Measurements from ENCODE around the gene C3orf52. TPM values are rescaled to one million over a fixed set of nuclear protein-coding genes. Genes with fewer than 3 reads are reported as not detected.

Gene C3orf52
- total RNA-seq, 2 donors from 2014 or later: 8.6 to 11.0 TPM

- TF ChIP-seq CTCF (IDR thresholded peaks at IDR 0.05) (no peak), POLR2AphosphoS5 (IDR thresholded peaks at IDR 0.05) (no peak), POLR2A (IDR thresholded peaks at IDR 0.05) (no peak)
- H3K36me3 ChIP-seq: no peaks in the 10 kb centered on the region
- no peaks in the 10 kb centered on the region for H3K27me3 ChIP-seq (replicated peaks; ENCODE audit: insufficient read depth)
- no peak overlapping the region for H3K27ac ChIP-seq
- H3K4me3 ChIP-seq: no peak overlapping the region
- no peaks in the 10 kb centered on the region for H3K4me1 ChIP-seq (replicated peaks)
- intact Hi-C loops (cut with DNase I): loop anchor here (10.0 kb wide), 1 partner anchor 419 kb away; no protein-coding TSS in a partner anchor
- 87% methylated on average over 6 of the region's 6 CpGs for WGBS
- no peak for DNase-seq (ENCODE audit: low spot score)
- H3K9me3 ChIP-seq: no peaks in the 10 kb centered on the region
Observed at GRCh38 chr3:112115806-112116383, 29.7 kb downstream of the C3orf52 start.

GRCh38 chr3:112116748-112117186 is 30.6 kb downstream of the C3orf52 start:
- Histone ChIP-seq H3K4me3 (no peak overlapping the region), H3K9me3 (no peaks in the 10 kb centered on the region), H3K27me3 (replicated peaks; ENCODE audit: insufficient read depth) (no peaks in the 10 kb centered on the region), H3K4me1 (replicated peaks) (no peaks in the 10 kb centered on the region), H3K27ac (no peak overlapping the region), H3K36me3 (no peaks in the 10 kb centered on the region)
- DNase-seq (ENCODE audit: low spot score): no peak
- WGBS: 76% methylated on average over 13 of the region's 13 CpGs
- intact Hi-C loops (cut with DNase I): loop anchor here (10.0 kb wide), 1 partner anchor 418 kb away; no protein-coding TSS in a partner anchor
- no peak for TF ChIP-seq POLR2A (IDR thresholded peaks at IDR 0.05)
- no peak for TF ChIP-seq CTCF (IDR thresholded peaks at IDR 0.05)
- TF ChIP-seq POLR2AphosphoS5 (IDR thresholded peaks at IDR 0.05): no peak

- TF ChIP-seq CTCF (IDR thresholded peaks at IDR 0.05) (no peak), POLR2AphosphoS5 (IDR thresholded peaks at IDR 0.05) (no peak), POLR2A (IDR thresholded peaks at IDR 0.05) (no peak)
- no peak overlapping the region for H3K27ac ChIP-seq
- 95% methylated on average over 1 of the region's 1 CpG for WGBS
- H3K9me3 ChIP-seq: no peaks in the 10 kb centered on the region
- H3K27me3 ChIP-seq (replicated peaks; ENCODE audit: insufficient read depth): no peaks in the 10 kb centered on the region
- no peaks in the 10 kb centered on the region for H3K4me1 ChIP-seq (replicated peaks)
- no peak overlapping the region for H3K4me3 ChIP-seq
- no peak for DNase-seq (ENCODE audit: low spot score)
- no peaks in the 10 kb centered on the region for H3K36me3 ChIP-seq
- intact Hi-C loops (cut with DNase I): loop anchor here (10.0 kb wide), 1 partner anchor 417 kb away; no protein-coding TSS in a partner anchor
Observed at GRCh38 chr3:112117415-112117814, 31.2 kb downstream of the C3orf52 start.

GRCh38 chr3:112117841-112118571 is 31.8 kb downstream of the C3orf52 start:
- intact Hi-C loops (cut with DNase I): loop anchor here (10.0 kb wide), 1 partner anchor 417 kb away; no protein-coding TSS in a partner anchor
- no peak overlapping the region for H3K4me3 ChIP-seq

More at GRCh38 chr3:112117841-112118571, 31.8 kb downstream of the C3orf52 start:
- H3K27ac ChIP-seq: no peak overlapping the region
- no peaks in the 10 kb centered on the region for H3K4me1 ChIP-seq (replicated peaks)
- no peak for DNase-seq (ENCODE audit: low spot score)
- no peak for TF ChIP-seq POLR2AphosphoS5 (IDR thresholded peaks at IDR 0.05)
- TF ChIP-seq POLR2A (IDR thresholded peaks at IDR 0.05): no peak
- no peak for TF ChIP-seq CTCF (IDR thresholded peaks at IDR 0.05)
- 88% methylated on average over 4 of the region's 4 CpGs for WGBS
- H3K36me3 ChIP-seq: no peaks in the 10 kb centered on the region
- H3K27me3 ChIP-seq (replicated peaks; ENCODE audit: insufficient read depth): no peaks in the 10 kb centered on the region
- no peaks in the 10 kb centered on the region for H3K9me3 ChIP-seq

All from prostate gland (tissue), 2 donors.